Calu3 (cell line): ENCODE results near the gene RAB6B. TPM values are rescaled to one million over a fixed set of nuclear protein-coding genes. Genes with fewer than 3 reads are reported as not detected.

Experiments
- BruUV-seq: library from RNA; stranded (reverse); fragments of 400-500 nt; replicated peaks from 2 replicates; lab custom pipeline; 2021; lab: Mats Ljungman, UMichigan
- CTCF ChIA-PET: fragments of 300-600 bp; sonication (Branson Sonifier 250); formaldehyde crosslinking; loops from one replicate; lab custom pipeline; 2022; ENCODE audit warnings: antibody characterized with exemption; lab: Charles Lee
- DNase-seq: peaks from one replicate; pipeline ENCODE4 v3.0.0; 2022
- H3K27ac Mint-ChIP-seq: one replicate; pipeline ENCODE4 v1.8.0; 2022; ENCODE audit warnings: mixed read lengths; ENCODE audit not compliant: unreplicated experiment
- H3K27me3 Mint-ChIP-seq: one replicate; pipeline ENCODE4 v1.8.0; 2022; ENCODE audit warnings: mixed read lengths; ENCODE audit not compliant: unreplicated experiment
- H3K36me3 Mint-ChIP-seq: one replicate; pipeline ENCODE4 v1.8.0; 2022; ENCODE audit warnings: mild to moderate bottlenecking, moderate library complexity, mixed read lengths; ENCODE audit not compliant: insufficient read depth, unreplicated experiment
- H3K4me1 Mint-ChIP-seq: one replicate; pipeline ENCODE4 v1.8.0; 2022; ENCODE audit warnings: mild to moderate bottlenecking, low read depth, mixed read lengths; ENCODE audit not compliant: unreplicated experiment
- H3K4me3 Mint-ChIP-seq: one replicate; pipeline ENCODE4 v1.8.0; 2022; ENCODE audit warnings: mild to moderate bottlenecking, low read depth, moderate library complexity, mixed read lengths; ENCODE audit not compliant: unreplicated experiment
- H3K9me3 Mint-ChIP-seq: one replicate; pipeline ENCODE4 v1.8.0; 2022; ENCODE audit warnings: low read depth, mixed read lengths; ENCODE audit not compliant: unreplicated experiment
- intact Hi-C: fragments of 100-400 bp; cut with micrococcal nuclease; formaldehyde crosslinking; loops from one replicate; pipeline ENCODE4 v1.10.0; 2022; ENCODE audit not compliant: unreplicated experiment
- total RNA-seq: library from RNA; stranded (reverse); gene quantifications from 2 replicates; pipeline ENCODE4 v1.2.3, GENCODE V29; 2022
- TF ChIP-seq, protein P1 (sequence below): fragments of 200-600 bp; IDR thresholded peaks from one replicate; pipeline ENCODE4 v1.8.0; 2022; ENCODE audit warnings: antibody characterized with exemption; ENCODE audit not compliant: unreplicated experiment

The RAB6B gene
- total RNA-seq, 1 experiment from 2014 or later, result 0.85 TPM

DNA sequence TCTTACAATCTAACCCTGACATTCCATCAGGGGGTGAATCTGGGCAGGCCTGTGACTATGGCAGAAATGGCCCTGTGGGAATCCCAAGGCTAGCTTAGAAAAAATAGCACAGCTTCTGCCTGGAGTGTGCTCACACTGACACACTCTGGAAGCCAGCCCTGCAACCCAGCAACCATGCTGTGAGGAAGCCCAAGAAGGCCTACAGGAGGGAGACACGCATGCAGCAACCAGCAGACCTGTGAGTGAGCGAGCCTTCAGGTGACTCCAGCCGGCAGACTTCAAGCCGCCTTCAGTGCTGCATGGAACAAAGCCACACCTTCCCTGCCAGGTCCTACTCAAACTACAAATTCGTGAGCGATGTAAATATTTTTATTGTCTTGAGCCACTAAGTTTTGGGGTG is 26.1 kb downstream of the RAB6B start:
- no peak overlapping the region for H3K27ac Mint-ChIP-seq
- no peaks in the 10 kb centered on the region for H3K36me3 Mint-ChIP-seq
- no peaks in the 10 kb centered on the region for H3K4me1 Mint-ChIP-seq
- TF ChIP-seq, protein P1, sequence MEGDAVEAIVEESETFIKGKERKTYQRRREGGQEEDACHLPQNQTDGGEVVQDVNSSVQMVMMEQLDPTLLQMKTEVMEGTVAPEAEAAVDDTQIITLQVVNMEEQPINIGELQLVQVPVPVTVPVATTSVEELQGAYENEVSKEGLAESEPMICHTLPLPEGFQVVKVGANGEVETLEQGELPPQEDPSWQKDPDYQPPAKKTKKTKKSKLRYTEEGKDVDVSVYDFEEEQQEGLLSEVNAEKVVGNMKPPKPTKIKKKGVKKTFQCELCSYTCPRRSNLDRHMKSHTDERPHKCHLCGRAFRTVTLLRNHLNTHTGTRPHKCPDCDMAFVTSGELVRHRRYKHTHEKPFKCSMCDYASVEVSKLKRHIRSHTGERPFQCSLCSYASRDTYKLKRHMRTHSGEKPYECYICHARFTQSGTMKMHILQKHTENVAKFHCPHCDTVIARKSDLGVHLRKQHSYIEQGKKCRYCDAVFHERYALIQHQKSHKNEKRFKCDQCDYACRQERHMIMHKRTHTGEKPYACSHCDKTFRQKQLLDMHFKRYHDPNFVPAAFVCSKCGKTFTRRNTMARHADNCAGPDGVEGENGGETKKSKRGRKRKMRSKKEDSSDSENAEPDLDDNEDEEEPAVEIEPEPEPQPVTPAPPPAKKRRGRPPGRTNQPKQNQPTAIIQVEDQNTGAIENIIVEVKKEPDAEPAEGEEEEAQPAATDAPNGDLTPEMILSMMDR, result no peak
- H3K4me3 Mint-ChIP-seq, result no peak overlapping the region
- intact Hi-C loops, result no loop called here
- DNase-seq, result no peak
- peaks cover 93% of the 10 kb centered on the region for H3K27me3 Mint-ChIP-seq
- no TSS peak for BruUV-seq
- CTCF ChIA-PET, result no interaction called here
- no peaks in the 10 kb centered on the region for H3K9me3 Mint-ChIP-seq

DNA sequence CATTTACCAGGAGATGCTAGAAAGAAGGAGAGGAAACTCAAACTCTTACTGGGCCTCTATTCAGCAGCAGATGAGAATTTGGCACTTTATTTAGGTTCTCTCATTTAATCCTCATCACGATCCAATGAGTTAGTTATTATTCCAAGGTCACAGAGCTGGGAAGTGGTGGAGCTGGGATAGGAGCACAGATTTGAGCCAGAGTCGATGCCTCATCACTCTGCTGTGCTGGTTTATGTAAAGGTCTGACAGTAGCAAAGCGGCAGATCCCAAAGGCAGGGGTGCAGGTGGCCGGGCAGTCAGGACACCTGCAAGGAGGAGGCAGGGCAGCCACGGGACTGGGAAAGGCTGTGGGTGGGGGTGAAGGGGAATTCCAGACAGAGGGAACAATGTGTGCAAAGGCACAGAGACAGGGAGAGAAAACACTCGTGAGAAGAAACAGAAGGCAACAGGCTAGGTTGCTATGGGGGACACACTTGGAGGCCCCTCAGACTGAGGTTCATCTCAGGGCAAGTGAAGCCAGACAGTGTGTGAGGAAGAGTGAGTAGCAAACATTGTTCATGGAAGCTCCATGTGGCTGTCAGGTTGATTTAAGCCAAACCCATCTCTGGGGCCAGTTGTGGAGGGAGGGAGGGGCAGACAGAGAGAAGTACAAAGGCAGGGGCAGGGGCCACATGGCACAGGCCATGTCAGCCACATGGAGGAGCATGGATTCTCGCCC is 26.8 kb downstream of the RAB6B start:
- no TSS peak for BruUV-seq
- H3K9me3 Mint-ChIP-seq, result no peaks in the 10 kb centered on the region
- TF ChIP-seq, protein P1, result no peak
- H3K4me3 Mint-ChIP-seq, result no peak overlapping the region
- intact Hi-C loops, result no loop called here
- no peaks in the 10 kb centered on the region for H3K36me3 Mint-ChIP-seq
- H3K27me3 Mint-ChIP-seq, result peaks cover 93% of the 10 kb centered on the region
- no peak for DNase-seq
- H3K27ac Mint-ChIP-seq, result no peak overlapping the region
- H3K4me1 Mint-ChIP-seq, result no peaks in the 10 kb centered on the region
- CTCF ChIA-PET, result interaction anchor here (1.4 kb wide), 1 partner anchor 11 kb away, joined by 5 read pairs; no protein-coding TSS in a partner anchor

DNA sequence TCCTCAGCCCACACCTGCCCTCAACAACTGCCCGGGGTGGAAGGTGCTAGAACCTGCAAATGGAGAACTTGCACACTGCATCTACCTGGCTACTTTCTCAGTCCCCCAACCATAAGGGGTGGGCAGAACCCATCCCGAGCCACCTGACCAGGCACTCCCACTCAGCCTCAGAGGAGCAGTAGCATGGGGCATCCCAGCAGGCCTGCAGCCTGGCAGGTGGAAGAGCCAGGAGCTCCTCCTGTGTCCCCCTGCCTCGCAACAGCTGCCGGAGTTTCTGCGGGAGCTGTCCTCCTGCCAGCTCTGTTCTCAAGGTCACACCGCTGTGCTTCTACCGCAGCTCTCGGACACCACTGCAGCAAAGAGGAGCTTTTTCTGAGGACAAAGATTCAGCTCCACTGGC is 27.5 kb downstream of the RAB6B start:
- CTCF ChIA-PET, result interaction anchor here (1.4 kb wide), 1 partner anchor 12 kb away, joined by 5 read pairs; no protein-coding TSS in a partner anchor
- intact Hi-C loops, result no loop called here
- H3K9me3 Mint-ChIP-seq, result no peaks in the 10 kb centered on the region
- no TSS peak for BruUV-seq
- no peaks in the 10 kb centered on the region for H3K4me1 Mint-ChIP-seq
- H3K27me3 Mint-ChIP-seq, result peaks cover 93% of the 10 kb centered on the region
- TF ChIP-seq, protein P1, result no peak
- no peak overlapping the region for H3K27ac Mint-ChIP-seq
- no peak overlapping the region for H3K4me3 Mint-ChIP-seq
- DNase-seq, result no peak
- no peaks in the 10 kb centered on the region for H3K36me3 Mint-ChIP-seq

DNA sequence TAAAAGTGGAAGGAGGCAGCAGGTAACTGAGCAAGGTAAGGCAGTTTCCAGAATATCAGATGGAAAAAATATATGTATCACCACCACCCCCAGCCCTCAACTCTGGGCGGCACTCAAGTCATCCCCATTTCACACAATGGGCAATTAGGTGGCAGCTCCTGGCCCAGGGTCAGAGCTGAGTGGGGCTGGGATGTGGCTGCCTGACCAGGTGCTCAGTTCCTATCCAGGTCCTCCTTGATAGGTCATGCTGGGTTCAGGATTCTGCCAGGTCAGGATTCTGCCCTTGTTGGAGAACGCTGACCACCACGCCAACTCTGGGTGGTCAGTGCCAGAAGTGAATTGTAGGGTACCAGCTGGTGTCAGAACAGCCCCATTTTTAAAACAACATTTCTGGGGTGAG is 29.5 kb downstream of the RAB6B start:
- no TSS peak for BruUV-seq
- H3K4me1 Mint-ChIP-seq, result no peaks in the 10 kb centered on the region
- H3K4me3 Mint-ChIP-seq, result no peak overlapping the region
- no peak for DNase-seq
- H3K36me3 Mint-ChIP-seq, result no peaks in the 10 kb centered on the region
- no peaks in the 10 kb centered on the region for H3K9me3 Mint-ChIP-seq
- CTCF ChIA-PET, result interaction anchor here (0.6 to 1.3 kb wide), 2 partner anchors 11 to 1149 kb away, joined by 3 read pairs; no protein-coding TSS in a partner anchor
- intact Hi-C loops, result no loop called here
- H3K27me3 Mint-ChIP-seq, result peaks cover 100% of the 10 kb centered on the region
- TF ChIP-seq, protein P1, result no peak
- H3K27ac Mint-ChIP-seq, result no peak overlapping the region
